ENCODE results near the gene TCEANC2.
"Not testable (repeated sequence)": the region's sequence is repeated elsewhere in the genome, so short reads cannot be mapped to it uniquely, and the experiment has no call there.

TCEANC2 gene

DNA sequence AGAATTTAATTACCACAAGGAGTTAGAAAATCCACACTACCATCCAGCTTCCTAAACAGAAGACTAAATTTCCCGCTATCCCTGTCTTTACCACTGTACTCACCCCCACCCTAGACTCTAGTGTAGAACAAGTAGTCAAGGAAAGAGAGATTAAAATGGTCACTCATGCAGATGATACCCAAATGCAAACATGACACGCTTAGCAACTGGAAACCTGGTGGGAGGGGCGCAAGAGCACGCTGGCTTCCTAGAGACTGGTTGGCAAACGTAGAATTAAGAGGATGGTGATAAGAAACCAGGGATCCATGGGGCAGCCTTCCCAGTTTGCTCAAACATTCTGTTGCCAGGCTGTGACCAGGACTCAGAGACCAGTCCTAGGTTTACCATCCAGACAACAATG, 25.6 kb upstream of the TCEANC2 start:
- DNase-seq (ENCODE audit: low spot score): no peak

DNA sequence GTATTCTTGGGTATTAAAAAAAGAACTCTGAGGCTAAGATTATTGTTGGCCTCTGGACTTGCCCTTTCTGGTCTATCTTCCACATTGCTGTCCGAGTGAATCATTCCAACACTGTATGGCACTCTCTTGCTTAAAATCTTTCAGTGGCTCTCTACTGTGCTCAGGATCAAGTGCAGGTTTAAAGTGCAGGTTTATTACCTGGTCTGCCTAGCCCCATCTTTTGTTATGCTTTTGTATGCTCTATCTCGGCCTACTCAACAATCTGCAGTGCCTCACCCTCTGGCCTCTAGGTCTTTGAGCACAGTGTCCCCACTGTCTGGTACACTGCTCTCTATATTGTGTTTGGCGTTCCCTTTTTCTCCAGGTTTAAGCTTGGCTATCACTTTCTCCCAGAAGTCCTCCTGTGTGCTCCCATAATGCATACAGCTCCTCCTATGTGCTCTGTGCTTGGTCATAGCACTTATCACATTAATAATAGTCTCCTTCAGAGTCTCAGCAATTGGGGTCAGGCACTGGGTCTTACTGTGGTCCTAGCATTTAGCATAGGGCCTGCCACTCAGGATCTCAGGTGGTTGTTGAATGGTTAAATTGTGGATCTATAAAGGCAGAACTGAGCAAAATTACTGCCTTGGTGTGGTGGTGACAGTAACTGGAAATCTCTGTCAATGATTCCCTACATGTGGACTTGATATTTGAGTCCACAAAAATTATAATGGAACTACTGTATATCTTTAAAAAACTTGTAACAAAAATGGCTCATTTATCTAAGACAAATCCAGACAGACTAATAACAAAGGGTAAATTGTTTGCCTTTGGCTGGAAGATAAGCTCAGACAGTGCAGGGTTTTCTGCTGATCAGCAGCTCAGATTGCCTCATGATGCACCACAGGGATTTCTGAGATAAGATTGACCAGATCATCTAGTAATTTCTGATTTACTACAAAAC, 24.8 kb upstream of the TCEANC2 start:
- no peak for DNase-seq (ENCODE audit: low spot score)

- DNase-seq (ENCODE audit: low spot score): no peak
These were observed 15.9 kb upstream of the TCEANC2 start for GRCh38 chr1:54037476-54037875.

DNA sequence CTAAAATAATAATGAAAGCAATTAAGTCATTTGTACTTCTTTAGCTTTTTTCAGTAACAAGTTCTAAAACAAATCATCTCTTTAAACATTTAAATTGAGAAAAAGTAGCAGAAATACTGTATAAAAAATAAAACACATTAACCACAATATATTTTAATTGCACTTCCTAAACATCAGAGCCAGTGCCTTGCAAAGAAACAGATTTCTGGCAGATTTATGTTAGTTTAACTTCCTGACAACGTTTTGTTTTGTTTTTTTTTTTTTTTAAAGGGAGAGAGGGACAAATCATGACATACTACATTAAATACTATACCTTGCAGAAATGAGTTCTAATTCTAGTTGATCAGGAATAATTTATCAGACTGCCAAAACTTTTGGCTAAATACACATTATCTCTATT, 11.6 kb upstream of the TCEANC2 start:
- DNase-seq (ENCODE audit: low spot score): no peak

DNA sequence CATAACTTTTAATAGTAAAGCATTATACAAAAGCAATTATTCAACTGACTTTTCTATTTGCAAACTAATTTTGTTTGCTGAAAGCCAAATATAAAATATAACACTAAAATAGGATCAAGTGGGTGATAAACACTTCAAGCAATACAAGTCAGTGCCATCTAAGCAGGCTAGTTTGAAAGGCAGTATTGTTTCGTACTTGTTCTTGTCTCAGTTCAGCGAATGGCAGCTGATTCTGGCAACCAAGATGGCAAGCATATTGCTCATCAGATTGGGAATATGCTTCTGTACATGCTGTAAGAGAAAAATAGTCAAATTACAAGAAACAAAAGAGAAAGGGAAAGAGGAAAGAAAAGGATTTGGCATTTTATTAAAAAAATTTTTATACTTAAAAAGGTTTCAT, 7.9 kb upstream of the TCEANC2 start:
- no peak for DNase-seq (ENCODE audit: low spot score)

GRCh38 chr1:54046671-54047383, 6.6 kb upstream of the TCEANC2 start:
- no peak for DNase-seq (ENCODE audit: low spot score)

- no peak for DNase-seq (ENCODE audit: low spot score)
These were observed 5.8 kb upstream of the TCEANC2 start for GRCh38 chr1:54047384-54048305.

GRCh38 chr1:54050435-54050834, 3.0 kb upstream of the TCEANC2 start:
- DNase-seq (ENCODE audit: low spot score): not testable (repeated sequence)

GRCh38 chr1:54051933-54052430, 1.4 kb upstream of the TCEANC2 start:
- DNase-seq (ENCODE audit: low spot score): no peak

GRCh38 chr1:54052431-54052933, 926 bp upstream of the TCEANC2 start:
- DNase-seq (ENCODE audit: low spot score): peak; percentile 56

- DNase-seq (ENCODE audit: low spot score): no peak
These were observed 483 bp downstream of the TCEANC2 start for GRCh38 chr1:54053745-54054437.

DNA sequence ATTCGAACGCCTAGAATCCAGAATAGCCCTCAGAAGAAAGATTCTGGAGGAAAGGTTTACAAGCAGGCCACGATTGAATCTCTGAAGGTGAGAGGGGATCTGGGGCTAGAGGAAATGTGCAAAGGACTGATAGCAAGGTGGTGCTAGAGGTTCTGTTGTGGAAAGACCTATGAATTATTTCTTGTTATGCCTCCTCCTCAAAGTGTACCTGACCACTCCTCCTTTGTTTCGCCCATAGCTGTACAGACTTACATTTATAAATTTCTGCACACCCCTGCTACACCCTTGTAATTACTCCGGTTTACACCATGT, 986 bp downstream of the TCEANC2 start:
- no peak for DNase-seq (ENCODE audit: low spot score)

GRCh38 chr1:54064299-54064698, 10.9 kb downstream of the TCEANC2 start:
- DNase-seq (ENCODE audit: low spot score): no peak

DNA sequence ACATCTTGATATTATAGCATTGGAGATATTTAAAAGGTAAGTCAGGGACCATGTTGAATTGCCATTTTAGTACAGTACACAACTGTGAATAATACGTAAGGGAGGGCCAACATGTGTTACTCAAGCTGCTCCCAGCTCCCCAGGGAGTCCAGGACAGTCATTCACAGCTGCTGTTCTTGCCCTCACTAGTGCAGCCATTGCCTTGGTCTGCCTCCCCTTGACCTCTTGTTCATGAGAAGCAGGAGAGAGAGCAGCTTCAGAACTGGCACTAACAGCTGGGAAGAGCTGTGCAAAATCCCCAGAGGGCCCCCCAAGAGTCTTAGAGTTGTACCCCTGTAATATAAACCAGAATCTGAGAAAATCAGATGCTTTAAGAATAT, 16.4 kb downstream of the TCEANC2 start:
- DNase-seq (ENCODE audit: low spot score): no peak

- peak; percentile 82 for DNase-seq (ENCODE audit: low spot score)
These were observed 16.9 kb downstream of the TCEANC2 start for GRCh38 chr1:54070171-54070837.

- DNase-seq (ENCODE audit: low spot score): no peak
These were observed 24.0 kb downstream of the TCEANC2 start for GRCh38 chr1:54077359-54077758.

DNA sequence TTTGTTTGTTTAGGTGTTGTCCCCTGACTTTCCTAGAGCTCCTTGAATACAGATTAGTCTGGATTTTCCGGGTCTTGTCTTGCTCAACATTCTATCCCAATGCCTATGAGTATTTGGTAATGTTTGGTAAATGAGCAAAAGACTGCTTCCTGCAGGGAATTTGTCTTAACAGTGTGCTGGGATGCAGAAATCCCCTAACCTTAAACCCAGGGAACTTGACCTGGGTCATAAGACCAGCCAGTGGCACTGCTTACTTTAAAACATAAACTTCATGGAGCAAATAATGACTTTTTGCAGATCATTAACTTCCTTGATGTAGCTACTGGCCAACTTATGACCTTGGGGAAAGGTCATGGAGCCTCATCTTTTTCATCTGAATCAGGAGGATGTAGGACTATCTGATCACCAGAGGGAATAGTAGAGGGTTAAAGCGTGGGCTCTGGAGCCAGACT, 27.2 kb downstream of the TCEANC2 start:
- no peak for DNase-seq (ENCODE audit: low spot score)

GRCh38 chr1:54081306-54082270, 28.2 kb downstream of the TCEANC2 start:
- DNase-seq (ENCODE audit: low spot score): peak; percentile 61

GRCh38 chr1:54084794-54085193, 31.4 kb downstream of the TCEANC2 start:
- no peak for DNase-seq (ENCODE audit: low spot score)
